NCI-H526 (cell line): Measurements from ENCODE around the gene DSC3.
A peak's percentile ranks its signal among the peaks of the same experiment; 100 is the strongest.

Experiments
- DNase-seq, 2 experiments: peaks; one replicate each; lab custom pipeline; 2025; lab: John Stamatoyannopoulos, UW

The DSC3 gene

GRCh38 chr18:31042406-31043181 is at the start of gene DSC3:
Gene DSC3 (minus strand): TSS chr18:31042742. CDS start chr18:31042660, 82 bp downstream.
- peak in 1 of 2 experiments; percentile 68 for DNase-seq

DNA sequence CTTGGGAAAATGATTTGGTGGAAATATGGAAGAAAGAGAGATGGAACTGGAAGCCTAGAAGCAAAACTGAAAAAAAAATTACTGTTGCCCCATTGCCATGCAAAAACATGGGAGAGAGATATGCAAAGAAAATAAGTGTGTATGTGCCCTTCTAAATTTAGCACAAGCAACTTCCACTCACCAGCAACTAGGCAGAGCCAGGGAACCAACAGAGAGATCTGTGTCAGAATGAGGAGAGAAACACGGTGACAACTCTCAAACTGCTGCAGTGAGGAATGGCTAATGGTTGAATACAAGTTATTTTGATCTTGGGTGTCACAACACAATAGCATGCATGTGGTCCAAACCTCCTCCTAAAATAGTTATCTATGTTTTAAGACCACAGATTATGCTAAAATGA is 48.8 kb upstream of the DSC3 start:
- DNase-seq, result no peak

GRCh38 chr18:31088532-31088931 is 46.0 kb upstream of the DSC3 start:
- no peak for DNase-seq

- no peak for DNase-seq
Measured at GRCh38 chr18:31079973-31080372, 37.4 kb upstream of the DSC3 start.

DNA sequence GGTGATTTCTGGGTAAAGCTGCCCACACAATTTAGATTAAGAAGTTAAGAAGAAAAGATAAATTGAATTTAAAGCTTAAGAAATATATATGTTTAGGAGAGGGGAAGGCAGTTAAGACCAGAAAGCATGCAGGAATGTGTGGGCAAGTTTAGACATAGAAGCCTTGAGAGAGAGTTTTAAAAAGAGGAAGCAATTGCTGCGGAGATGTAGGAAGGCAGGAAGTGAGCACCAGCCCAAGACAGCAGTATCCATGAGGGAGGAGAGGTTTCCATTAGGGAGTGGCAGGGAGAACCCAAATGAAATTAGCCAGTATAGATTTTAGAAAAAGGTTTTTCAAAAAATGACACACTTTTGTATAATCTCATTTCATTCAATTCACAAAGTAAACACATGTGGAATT is 35.3 kb upstream of the DSC3 start:
- DNase-seq, result no peak

DNA sequence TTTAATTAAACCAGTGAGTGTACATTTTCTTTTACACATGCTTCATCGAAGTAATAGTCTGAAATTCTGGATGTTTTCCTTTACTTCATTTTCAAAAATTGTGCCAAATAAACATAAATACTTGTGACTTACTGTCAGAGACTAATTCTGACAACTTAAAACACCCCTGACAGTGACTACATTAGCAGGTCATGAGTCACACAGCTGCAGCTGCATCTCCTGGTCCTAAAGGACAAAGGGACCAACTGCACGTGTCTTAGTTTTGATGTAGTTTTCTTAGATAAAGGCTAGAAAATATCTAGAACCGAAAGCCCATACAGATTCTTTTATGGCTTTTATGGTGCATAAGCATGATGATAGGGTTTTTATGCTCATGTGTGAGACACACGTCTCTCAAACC is 29.6 kb upstream of the DSC3 start:
- DNase-seq, result no peak

DNA sequence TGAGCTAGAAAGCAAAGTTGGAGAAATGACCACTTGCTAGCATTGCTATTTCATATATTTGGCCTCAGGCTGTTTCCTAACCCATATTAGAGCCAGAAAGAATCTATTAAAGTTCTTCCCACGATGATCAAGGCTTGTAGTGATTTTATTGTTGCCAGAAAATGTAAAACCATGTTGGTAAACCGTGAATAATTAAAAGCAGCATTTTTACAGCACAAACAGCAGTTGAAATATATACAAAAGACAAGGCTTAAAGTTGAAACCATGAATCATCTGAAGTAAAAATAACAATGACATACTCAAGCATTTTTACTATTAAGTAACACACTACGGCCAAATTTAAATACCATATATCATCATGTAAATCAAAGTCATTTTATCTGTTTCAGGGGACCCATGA is 27.7 kb upstream of the DSC3 start:
- DNase-seq, result no peak

GRCh38 chr18:31066266-31066665 is 23.7 kb upstream of the DSC3 start:
- no peak for DNase-seq

DNA sequence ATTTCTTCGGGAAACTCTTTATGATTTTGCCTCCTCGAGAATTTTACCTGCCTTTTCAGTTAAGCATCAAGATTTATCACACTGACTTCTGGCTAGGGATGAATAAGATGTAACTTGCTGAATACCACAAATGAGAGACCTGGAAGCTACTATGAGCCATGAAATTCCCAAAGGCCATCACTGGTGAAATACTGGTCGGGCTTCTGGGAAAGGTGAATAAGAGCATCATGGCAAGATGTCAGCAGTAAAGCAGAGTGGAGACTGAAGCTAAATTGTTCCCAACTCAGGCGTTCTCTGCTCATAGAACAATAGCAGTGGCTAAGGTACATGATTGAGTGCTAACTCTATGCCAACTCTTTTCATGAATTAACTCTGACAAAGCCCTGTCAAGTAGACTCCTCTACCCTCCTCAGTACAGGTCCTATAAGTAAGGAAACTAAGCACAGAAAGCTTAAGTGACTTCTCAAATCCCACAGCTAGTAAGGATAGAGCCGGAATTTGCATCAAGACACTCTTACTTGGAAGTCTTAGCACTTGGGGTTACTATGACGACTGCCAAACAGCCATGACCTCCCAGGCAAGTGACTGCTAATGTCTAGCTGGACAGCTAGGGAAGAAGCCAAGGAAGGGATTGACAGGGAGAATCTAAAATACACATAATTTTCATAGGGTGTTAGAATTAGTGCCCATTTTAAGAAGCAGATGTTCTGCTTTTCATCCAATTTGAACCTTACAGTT is 22.7 kb upstream of the DSC3 start:
- no peak for DNase-seq

GRCh38 chr18:31064130-31064529 is 21.6 kb upstream of the DSC3 start:
- no peak for DNase-seq

GRCh38 chr18:31061945-31062344 is 19.4 kb upstream of the DSC3 start:
- no peak for DNase-seq

- DNase-seq, result no peak
Measured at GRCh38 chr18:31058897-31059296, 16.4 kb upstream of the DSC3 start.

GRCh38 chr18:31057917-31058316 is 15.4 kb upstream of the DSC3 start:
- DNase-seq, result no peak

DNA sequence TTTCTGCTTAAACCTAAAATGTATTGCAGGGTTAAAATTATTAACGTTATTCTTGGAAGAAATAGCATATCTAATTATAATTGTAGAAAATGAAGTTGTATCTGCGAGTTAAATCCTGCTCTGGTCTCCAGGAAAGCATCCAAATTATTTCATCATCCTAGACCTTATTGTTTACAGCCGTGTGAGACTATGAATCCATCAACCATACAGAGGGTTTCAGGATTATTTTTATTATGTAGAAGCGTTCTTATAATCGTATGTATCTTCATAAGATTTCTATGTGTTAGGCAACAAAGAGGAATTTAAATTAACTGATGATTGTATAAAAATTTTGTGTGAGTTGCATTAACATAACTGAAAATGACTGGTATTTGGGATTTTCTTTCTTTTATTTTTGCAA is 14.5 kb upstream of the DSC3 start:
- DNase-seq, result no peak

DNA sequence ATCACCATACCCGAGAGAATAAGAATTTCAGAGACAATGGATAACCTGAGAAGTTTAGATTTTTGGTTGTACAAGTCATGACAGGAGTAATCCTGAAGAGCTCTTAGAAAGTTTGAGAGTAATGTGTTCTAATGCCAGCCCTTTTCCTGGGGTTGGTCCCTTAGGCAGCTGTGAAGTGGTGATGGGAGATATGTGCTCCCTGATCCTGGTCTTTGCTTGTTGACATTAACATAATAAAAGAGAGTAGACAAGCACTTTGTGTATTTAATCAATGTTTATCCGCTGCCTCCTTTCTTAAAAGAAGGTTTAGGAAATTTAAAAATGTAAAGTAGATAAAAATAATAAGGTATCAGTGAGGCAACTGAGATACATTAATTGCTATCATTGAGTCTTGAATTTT is 13.8 kb upstream of the DSC3 start:
- DNase-seq, result no peak

DNA sequence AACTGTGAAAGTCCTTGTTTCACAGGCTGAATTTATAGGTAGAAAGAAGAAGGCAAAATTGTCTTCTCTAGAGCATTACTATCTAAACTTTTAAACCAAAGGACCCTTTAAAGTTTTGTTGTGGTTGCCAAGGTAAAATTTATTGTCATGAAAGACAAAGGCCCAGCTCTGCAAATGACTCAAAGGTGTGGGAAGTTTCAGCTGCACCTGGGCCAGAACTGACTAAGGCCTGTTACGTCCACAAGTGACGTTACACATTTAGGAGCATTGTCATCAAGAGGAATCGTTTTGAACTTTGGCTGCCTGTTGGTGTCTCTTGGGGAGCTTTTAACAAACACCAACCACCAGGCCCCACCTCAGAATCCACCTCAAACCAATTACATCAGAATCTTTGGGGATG is 8.1 kb upstream of the DSC3 start:
- DNase-seq, result no peak

GRCh38 chr18:31049189-31049588 is 6.6 kb upstream of the DSC3 start:
- no peak for DNase-seq

- DNase-seq, result no peak
Measured at GRCh38 chr18:31048216-31048615, 5.7 kb upstream of the DSC3 start.

GRCh38 chr18:31046916-31047315 is 4.4 kb upstream of the DSC3 start:
- no peak for DNase-seq

GRCh38 chr18:31045599-31045998 is 3.1 kb upstream of the DSC3 start:
- DNase-seq, result no peak

- DNase-seq, result no peak
Measured at GRCh38 chr18:31044926-31045325, 2.4 kb upstream of the DSC3 start.

- DNase-seq, result no peak
Measured at GRCh38 chr18:31043709-31044108, 1.2 kb upstream of the DSC3 start.

- peak in 1 of 2 experiments; percentile 68 for DNase-seq
Measured at GRCh38 chr18:31042084-31042405, 497 bp downstream of the DSC3 start.
